Colonic mucosa (tissue), 4 donors: Measurements from ENCODE around the gene IFNA6. TPM values are rescaled to one million over a fixed set of nuclear protein-coding genes. Genes with fewer than 3 reads are reported as not detected.

Experiments used
- DNase-seq: peaks from one replicate; pipeline ENCODE4 v3.0.0-alpha.2; 2020
- H3K27ac ChIP-seq: fragments of 200-600 bp; one replicate; pipeline ENCODE4 v1.8.0; 2021
- H3K27me3 ChIP-seq: fragments of 200-600 bp; one replicate; pipeline ENCODE4 v1.8.0; 2021
- H3K36me3 ChIP-seq: fragments of 200-600 bp; one replicate; pipeline ENCODE4 v1.8.0; 2021
- H3K4me1 ChIP-seq: fragments of 200-600 bp; one replicate; pipeline ENCODE4 v1.8.0; 2021; ENCODE audit warnings: mild to moderate bottlenecking
- H3K4me3 ChIP-seq: fragments of 200-600 bp; one replicate; pipeline ENCODE4 v1.8.0; 2021
- H3K9ac ChIP-seq, 2 donors: one replicate each; pipeline ENCODE4 v1.7.0; 2013; ENCODE audit warnings: control low read depth in 2 of 2, low read depth in 2 of 2, low read length in 2 of 2
- H3K9me3 ChIP-seq: fragments of 200-600 bp; one replicate; pipeline ENCODE4 v1.8.0; 2021
- intact Hi-C: fragments of 100-400 bp; cut with DNase I; formaldehyde crosslinking; loops from one replicate; pipeline ENCODE4 v1.14.1; 2022
- total RNA-seq, 2 donors: library from RNA; stranded (reverse); fragmentation: NEBNext Ultra II Directional in 1 of 2; extraction: Animal tissue kit (Norgen Biotek cat#: 25700) in 1 of 2; gene quantifications; one replicate each; pipeline ENCODE4 v1.2.1, GENCODE V29; 2021
- TF ChIP-seq, protein P1 (sequence below): fragments of 200-600 bp; IDR thresholded peaks from one replicate; pipeline ENCODE4 v1.8.0; 2022; ENCODE audit warnings: antibody characterized with exemption, mild to moderate bottlenecking
- donor health status: healthy.
- donor health status: DM: no; HTN: no; CAD: no.
- donor health status: DM: no; HTN: no; CAD: no.

IFNA6 gene
- total RNA-seq, 2 donors from 2014 or later = not detected

- TF ChIP-seq, protein P1, sequence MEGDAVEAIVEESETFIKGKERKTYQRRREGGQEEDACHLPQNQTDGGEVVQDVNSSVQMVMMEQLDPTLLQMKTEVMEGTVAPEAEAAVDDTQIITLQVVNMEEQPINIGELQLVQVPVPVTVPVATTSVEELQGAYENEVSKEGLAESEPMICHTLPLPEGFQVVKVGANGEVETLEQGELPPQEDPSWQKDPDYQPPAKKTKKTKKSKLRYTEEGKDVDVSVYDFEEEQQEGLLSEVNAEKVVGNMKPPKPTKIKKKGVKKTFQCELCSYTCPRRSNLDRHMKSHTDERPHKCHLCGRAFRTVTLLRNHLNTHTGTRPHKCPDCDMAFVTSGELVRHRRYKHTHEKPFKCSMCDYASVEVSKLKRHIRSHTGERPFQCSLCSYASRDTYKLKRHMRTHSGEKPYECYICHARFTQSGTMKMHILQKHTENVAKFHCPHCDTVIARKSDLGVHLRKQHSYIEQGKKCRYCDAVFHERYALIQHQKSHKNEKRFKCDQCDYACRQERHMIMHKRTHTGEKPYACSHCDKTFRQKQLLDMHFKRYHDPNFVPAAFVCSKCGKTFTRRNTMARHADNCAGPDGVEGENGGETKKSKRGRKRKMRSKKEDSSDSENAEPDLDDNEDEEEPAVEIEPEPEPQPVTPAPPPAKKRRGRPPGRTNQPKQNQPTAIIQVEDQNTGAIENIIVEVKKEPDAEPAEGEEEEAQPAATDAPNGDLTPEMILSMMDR = no peak
- DNase-seq = no peak
- intact Hi-C loops = no loop called here
Observed at GRCh38 chr9:21362287-21362686, 11.6 kb upstream of the IFNA6 start.

GRCh38 chr9:21357479-21358460, 7.1 kb upstream of the IFNA6 start:
- H3K9me3 ChIP-seq = no peaks in the 10 kb centered on the region
- H3K27ac ChIP-seq = no peak overlapping the region
- no peaks in the 10 kb centered on the region for H3K4me1 ChIP-seq
- H3K9ac ChIP-seq = no peak overlapping the region
- H3K36me3 ChIP-seq = no peaks in the 10 kb centered on the region
- no peaks in the 10 kb centered on the region for H3K27me3 ChIP-seq
- no peak for DNase-seq
- TF ChIP-seq, protein P1 = no peak
- intact Hi-C loops = no loop called here
- H3K4me3 ChIP-seq = no peak overlapping the region

More at GRCh38 chr9:21362287-21362686, 11.6 kb upstream of the IFNA6 start:
- Histone ChIP-seq H3K36me3 (no peaks in the 10 kb centered on the region), H3K27ac (no peak overlapping the region), H3K27me3 (no peaks in the 10 kb centered on the region), H3K4me3 (no peak overlapping the region), H3K9ac (no peak overlapping the region), H3K9me3 (no peaks in the 10 kb centered on the region), H3K4me1 (no peaks in the 10 kb centered on the region)

DNA sequence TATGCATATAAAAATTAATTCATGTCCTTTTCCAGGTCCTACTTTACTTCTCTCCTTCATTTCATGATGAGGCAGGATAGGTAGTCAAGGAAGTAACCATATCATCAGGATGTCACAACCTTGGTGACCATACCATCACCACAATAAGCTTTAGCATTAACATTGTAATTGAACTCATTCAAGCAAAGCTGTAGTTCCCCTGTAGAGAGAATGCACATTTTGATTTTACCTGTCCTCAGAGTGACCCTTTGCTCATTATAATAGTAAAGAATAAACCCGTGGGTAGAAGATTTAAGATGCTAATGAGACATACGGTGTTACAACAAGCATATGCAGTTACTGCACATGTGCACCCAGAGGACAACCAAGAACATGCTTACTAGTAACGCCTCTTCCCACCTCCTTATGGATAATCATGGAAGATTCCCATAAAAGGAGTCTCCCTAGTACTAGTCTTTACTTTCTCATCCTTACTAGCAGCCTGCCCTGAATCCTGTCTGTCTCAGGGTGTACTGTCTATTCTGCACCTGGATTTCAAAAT, 2.2 kb downstream of the IFNA6 start:
- H3K9ac ChIP-seq = no peak overlapping the region
- DNase-seq = no peak
- intact Hi-C loops = no loop called here

DNA sequence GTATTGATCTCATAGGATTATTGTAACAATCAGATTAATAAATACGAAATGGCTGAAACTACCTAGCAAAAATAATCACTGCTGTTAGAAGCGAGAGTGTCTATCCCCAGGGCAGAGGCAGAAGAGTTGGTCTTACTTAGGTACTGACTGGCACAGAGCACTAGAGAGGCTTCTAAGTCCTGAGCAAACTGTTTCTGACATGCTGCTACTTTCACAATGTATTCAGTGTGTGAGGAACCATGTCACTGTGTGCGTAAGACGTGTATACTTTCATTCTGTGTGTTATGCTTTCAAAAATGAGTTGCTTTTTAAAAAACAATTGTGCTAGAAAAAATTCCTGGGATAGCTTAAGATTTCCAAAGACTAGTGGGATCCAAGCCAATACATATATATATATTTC, 10.0 kb downstream of the IFNA6 start:
- H3K27ac ChIP-seq = no peak overlapping the region
- no peak overlapping the region for H3K4me3 ChIP-seq
- H3K27me3 ChIP-seq = no peaks in the 10 kb centered on the region
- no peaks in the 10 kb centered on the region for H3K9me3 ChIP-seq
- no peak overlapping the region for H3K9ac ChIP-seq
- H3K36me3 ChIP-seq = no peaks in the 10 kb centered on the region
- H3K4me1 ChIP-seq = no peaks in the 10 kb centered on the region
- no peak for DNase-seq
- TF ChIP-seq, protein P1 = no peak
- intact Hi-C loops = no loop called here

More for the DNA sequence above, 2.2 kb downstream of the IFNA6 start:
- Histone ChIP-seq H3K27me3 (no peaks in the 10 kb centered on the region), H3K27ac (no peak overlapping the region), H3K4me1 (no peaks in the 10 kb centered on the region), H3K4me3 (no peak overlapping the region), H3K9me3 (no peaks in the 10 kb centered on the region), H3K36me3 (no peaks in the 10 kb centered on the region)
- TF ChIP-seq, protein P1 = no peak

GRCh38 chr9:21336457-21336856, 14.2 kb downstream of the IFNA6 start:
- no peak overlapping the region for H3K9ac ChIP-seq
- intact Hi-C loops = no loop called here
- TF ChIP-seq, protein P1 = no peak
- H3K4me3 ChIP-seq = no peak overlapping the region
- H3K36me3 ChIP-seq = no peaks in the 10 kb centered on the region
- H3K4me1 ChIP-seq = peaks cover 12% of the 10 kb centered on the region
- H3K27me3 ChIP-seq = no peaks in the 10 kb centered on the region
- DNase-seq = no peak
- no peak overlapping the region for H3K27ac ChIP-seq
- H3K9me3 ChIP-seq = no peaks in the 10 kb centered on the region
